Measurements from ENCODE around the gene VPS52.

VPS52 gene, protein sequence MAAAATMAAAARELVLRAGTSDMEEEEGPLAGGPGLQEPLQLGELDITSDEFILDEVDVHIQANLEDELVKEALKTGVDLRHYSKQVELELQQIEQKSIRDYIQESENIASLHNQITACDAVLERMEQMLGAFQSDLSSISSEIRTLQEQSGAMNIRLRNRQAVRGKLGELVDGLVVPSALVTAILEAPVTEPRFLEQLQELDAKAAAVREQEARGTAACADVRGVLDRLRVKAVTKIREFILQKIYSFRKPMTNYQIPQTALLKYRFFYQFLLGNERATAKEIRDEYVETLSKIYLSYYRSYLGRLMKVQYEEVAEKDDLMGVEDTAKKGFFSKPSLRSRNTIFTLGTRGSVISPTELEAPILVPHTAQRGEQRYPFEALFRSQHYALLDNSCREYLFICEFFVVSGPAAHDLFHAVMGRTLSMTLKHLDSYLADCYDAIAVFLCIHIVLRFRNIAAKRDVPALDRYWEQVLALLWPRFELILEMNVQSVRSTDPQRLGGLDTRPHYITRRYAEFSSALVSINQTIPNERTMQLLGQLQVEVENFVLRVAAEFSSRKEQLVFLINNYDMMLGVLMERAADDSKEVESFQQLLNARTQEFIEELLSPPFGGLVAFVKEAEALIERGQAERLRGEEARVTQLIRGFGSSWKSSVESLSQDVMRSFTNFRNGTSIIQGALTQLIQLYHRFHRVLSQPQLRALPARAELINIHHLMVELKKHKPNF

GRCh38 chr6:33271468-33272274, at the start of gene VPS52, which contains the start of gene RPS18:
TSS of gene VPS52 (minus strand) at chr6:33271876. CDS start at chr6:33271675, 201 bp downstream.
TSS of gene RPS18 (plus strand) at chr6:33272075. CDS start at chr6:33272120, 45 bp downstream.
- Histone ChIP-seq H3K4me3 (ENCODE audit: insufficient read length, low read depth) (peak within 1 kb of the TSS; percentile 86), H3K9ac (ENCODE audit: insufficient read length, low read depth) (peak within 1 kb of the TSS; percentile 97), H3K27me3 (ENCODE audit: insufficient read depth, insufficient read length) (no peaks in the 10 kb centered on the region), H3K9me3 (ENCODE audit: insufficient read depth, low read length) (no peaks in the 10 kb centered on the region), H3K4me1 (ENCODE audit: insufficient read depth, insufficient read length) (no peaks in the 10 kb centered on the region), H3K36me3 (ENCODE audit: insufficient read depth, insufficient read length, low read length) (peaks cover 79% of the 10 kb centered on the region)
- TF ChIP-seq ZNF274 (IDR thresholded peaks at IDR 0.05; ENCODE audit: low read depth, low read length) (no peak), YY1 (IDR thresholded peaks at IDR 0.05; ENCODE audit: insufficient read depth, insufficient read length) (peak; percentile 84)
- peak; percentile 95 for DNase-seq (ENCODE audit: low read depth, low spot score)

DNA sequence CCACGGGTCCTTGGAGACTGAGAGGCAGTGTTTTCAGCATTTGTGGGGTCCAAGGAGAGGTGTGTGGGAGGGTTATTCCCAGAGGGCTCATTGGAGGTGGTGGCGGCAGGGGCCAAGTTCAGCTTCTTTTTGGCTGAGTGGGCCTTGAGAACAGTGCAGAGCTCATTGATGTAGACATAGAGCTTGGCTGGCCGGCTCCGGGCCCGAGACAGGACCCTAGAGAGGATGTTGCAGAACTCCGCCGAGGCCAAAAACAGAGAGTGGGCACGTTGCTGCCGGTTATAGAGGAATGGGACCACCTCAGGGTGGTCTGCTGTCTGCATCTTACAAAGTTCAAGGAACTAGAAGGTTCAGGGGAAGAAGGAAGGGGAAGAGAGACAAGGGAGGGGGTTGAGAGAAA, 49.6 kb upstream of the VPS52 start:
- Histone ChIP-seq H3K9ac (ENCODE audit: insufficient read length, low read depth) (peak overlapping the region; percentile 83), H3K4me3 (ENCODE audit: insufficient read length, low read depth) (peak overlapping the region; percentile 66), H3K9me3 (ENCODE audit: insufficient read depth, low read length) (no peaks in the 10 kb centered on the region), H3K27me3 (ENCODE audit: insufficient read depth, insufficient read length) (no peaks in the 10 kb centered on the region), H3K36me3 (ENCODE audit: insufficient read depth, insufficient read length, low read length) (peaks cover 37% of the 10 kb centered on the region), H3K4me1 (ENCODE audit: insufficient read depth, insufficient read length) (peaks cover 11% of the 10 kb centered on the region)
- DNase-seq (ENCODE audit: low read depth, low spot score) = no peak
- TF ChIP-seq SUZ12 (IDR thresholded peaks at IDR 0.05; ENCODE audit: extremely low read depth, insufficient read depth, insufficient read length) = no peak
- no peak for TF ChIP-seq YY1 (IDR thresholded peaks at IDR 0.05; ENCODE audit: insufficient read depth, insufficient read length)
- TF ChIP-seq ZNF274 (IDR thresholded peaks at IDR 0.05; ENCODE audit: low read depth, low read length) = no peak

DNA sequence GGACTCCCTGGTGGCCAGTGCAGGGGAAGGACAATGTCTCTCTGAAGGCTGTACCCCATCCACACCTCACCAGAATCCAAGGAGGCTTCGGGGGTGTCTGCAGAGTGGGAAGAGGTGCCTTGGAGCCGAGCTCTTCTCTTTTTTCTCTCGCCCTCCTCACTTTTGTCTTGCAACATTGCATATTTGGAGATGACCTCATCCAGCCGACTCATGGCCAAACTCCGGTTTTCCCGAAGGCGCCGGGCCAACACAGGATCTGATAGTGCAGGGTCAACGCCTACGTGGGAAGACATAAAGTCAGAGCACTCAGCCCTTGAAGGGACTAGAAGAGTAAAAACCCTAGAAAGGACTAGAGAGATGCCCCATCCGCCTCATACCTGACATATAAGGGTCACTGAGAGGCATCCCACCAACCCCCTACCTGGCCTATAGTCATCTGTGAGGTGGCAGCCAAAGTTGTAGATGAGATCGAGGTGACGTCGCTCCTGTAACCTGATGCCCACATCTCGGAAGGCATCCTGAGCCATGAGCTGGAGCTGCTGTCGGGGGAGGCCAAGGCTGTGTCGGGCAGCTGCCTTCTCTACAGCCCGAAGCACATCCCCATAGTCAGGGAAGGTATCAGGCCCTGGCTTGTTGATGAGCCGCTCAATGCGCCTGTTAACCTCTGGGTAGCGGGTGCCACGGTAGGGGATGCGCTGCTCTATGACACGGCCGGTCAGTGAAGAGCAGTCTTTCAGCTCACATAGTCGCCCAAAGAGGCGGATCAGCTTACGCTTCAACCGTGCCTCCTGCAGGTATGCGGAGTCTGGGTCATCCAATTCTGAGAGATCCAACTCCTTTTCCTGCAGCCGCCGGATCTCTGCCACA, 48.9 kb upstream of the VPS52 start:
- Histone ChIP-seq H3K4me3 (ENCODE audit: insufficient read length, low read depth) (no peak overlapping the region), H3K36me3 (ENCODE audit: insufficient read depth, insufficient read length, low read length) (peaks cover 43% of the 10 kb centered on the region), H3K4me1 (ENCODE audit: insufficient read depth, insufficient read length) (peaks cover 11% of the 10 kb centered on the region), H3K9me3 (ENCODE audit: insufficient read depth, low read length) (no peaks in the 10 kb centered on the region), H3K9ac (ENCODE audit: insufficient read length, low read depth) (peak overlapping the region; percentile 59), H3K27me3 (ENCODE audit: insufficient read depth, insufficient read length) (no peaks in the 10 kb centered on the region)
- DNase-seq (ENCODE audit: low read depth, low spot score) = no peak
- no peak for TF ChIP-seq ZNF274 (IDR thresholded peaks at IDR 0.05; ENCODE audit: low read depth, low read length)
- no peak for TF ChIP-seq YY1 (IDR thresholded peaks at IDR 0.05; ENCODE audit: insufficient read depth, insufficient read length)
- no peak for TF ChIP-seq SUZ12 (IDR thresholded peaks at IDR 0.05; ENCODE audit: extremely low read depth, insufficient read depth, insufficient read length)

GRCh38 chr6:33319939-33320314, 48.3 kb upstream of the VPS52 start:
- TF ChIP-seq YY1 (IDR thresholded peaks at IDR 0.05; ENCODE audit: insufficient read depth, insufficient read length) = no peak
- no peak for TF ChIP-seq ZNF274 (IDR thresholded peaks at IDR 0.05; ENCODE audit: low read depth, low read length)
- no peak for TF ChIP-seq SUZ12 (IDR thresholded peaks at IDR 0.05; ENCODE audit: extremely low read depth, insufficient read depth, insufficient read length)
- H3K27me3 ChIP-seq (ENCODE audit: insufficient read depth, insufficient read length) = no peaks in the 10 kb centered on the region
- H3K36me3 ChIP-seq (ENCODE audit: insufficient read depth, insufficient read length, low read length) = peaks cover 49% of the 10 kb centered on the region
- no peak for DNase-seq (ENCODE audit: low read depth, low spot score)
- H3K9me3 ChIP-seq (ENCODE audit: insufficient read depth, low read length) = no peaks in the 10 kb centered on the region
- no peak overlapping the region for H3K4me3 ChIP-seq (ENCODE audit: insufficient read length, low read depth)
- H3K4me1 ChIP-seq (ENCODE audit: insufficient read depth, insufficient read length) = peaks cover 11% of the 10 kb centered on the region
- H3K9ac ChIP-seq (ENCODE audit: insufficient read length, low read depth) = peak overlapping the region; percentile 10

DNA sequence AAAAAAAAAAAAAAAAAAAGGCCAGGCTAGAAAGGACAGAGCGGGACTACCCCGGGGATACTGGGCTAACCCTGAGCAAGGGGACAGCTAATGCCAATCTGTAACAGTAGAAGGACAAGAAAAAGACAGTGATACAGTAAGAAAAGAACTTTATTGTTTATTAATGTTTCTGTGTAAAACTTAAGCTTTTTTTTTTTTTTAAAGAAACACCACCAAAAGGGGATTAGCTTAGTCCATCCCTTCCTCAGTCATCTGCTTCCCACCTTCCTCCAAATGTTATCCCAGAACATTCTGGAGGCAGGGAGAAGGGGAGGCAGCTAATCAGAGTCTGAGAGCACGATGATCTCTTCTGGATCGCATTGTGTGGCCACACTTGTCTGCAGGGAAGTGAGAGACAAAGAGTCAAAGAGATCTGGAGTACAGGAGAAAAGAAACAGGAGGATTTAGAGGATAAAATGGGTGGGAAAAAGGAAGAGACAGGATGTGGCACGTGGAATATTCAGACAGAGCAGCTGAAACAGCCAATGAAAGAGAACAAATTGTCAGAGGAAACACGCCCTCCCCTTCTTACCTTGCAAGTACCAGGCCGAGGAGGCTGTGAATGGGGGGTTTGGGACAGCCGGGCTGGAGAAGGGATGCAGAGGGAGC, 46.9 kb upstream of the VPS52 start:
- no peaks in the 10 kb centered on the region for H3K9me3 ChIP-seq (ENCODE audit: insufficient read depth, low read length)
- H3K4me3 ChIP-seq (ENCODE audit: insufficient read length, low read depth) = peak overlapping the region; percentile 18
- peaks cover 49% of the 10 kb centered on the region for H3K36me3 ChIP-seq (ENCODE audit: insufficient read depth, insufficient read length, low read length)
- no peak for DNase-seq (ENCODE audit: low read depth, low spot score)
- no peaks in the 10 kb centered on the region for H3K27me3 ChIP-seq (ENCODE audit: insufficient read depth, insufficient read length)
- TF ChIP-seq YY1 (IDR thresholded peaks at IDR 0.05; ENCODE audit: insufficient read depth, insufficient read length) (no peak), SUZ12 (IDR thresholded peaks at IDR 0.05; ENCODE audit: extremely low read depth, insufficient read depth, insufficient read length) (no peak), ZNF274 (IDR thresholded peaks at IDR 0.05; ENCODE audit: low read depth, low read length) (no peak)
- peak overlapping the region; percentile 57 for H3K9ac ChIP-seq (ENCODE audit: insufficient read length, low read depth)
- peaks cover 14% of the 10 kb centered on the region for H3K4me1 ChIP-seq (ENCODE audit: insufficient read depth, insufficient read length)

Data from NT2/D1 (cell line).